Activated effector memory CD4-positive, alpha-beta T cell treated with Interleukin-2 at 50 U/mL for 16 hours (primary cell): ENCODE measurements around the gene PLA2G2D.

Source experiments
- DNase-seq: peaks from one replicate; pipeline ENCODE4 v3.0.0-alpha.2; 2020

PLA2G2D gene

DNA sequence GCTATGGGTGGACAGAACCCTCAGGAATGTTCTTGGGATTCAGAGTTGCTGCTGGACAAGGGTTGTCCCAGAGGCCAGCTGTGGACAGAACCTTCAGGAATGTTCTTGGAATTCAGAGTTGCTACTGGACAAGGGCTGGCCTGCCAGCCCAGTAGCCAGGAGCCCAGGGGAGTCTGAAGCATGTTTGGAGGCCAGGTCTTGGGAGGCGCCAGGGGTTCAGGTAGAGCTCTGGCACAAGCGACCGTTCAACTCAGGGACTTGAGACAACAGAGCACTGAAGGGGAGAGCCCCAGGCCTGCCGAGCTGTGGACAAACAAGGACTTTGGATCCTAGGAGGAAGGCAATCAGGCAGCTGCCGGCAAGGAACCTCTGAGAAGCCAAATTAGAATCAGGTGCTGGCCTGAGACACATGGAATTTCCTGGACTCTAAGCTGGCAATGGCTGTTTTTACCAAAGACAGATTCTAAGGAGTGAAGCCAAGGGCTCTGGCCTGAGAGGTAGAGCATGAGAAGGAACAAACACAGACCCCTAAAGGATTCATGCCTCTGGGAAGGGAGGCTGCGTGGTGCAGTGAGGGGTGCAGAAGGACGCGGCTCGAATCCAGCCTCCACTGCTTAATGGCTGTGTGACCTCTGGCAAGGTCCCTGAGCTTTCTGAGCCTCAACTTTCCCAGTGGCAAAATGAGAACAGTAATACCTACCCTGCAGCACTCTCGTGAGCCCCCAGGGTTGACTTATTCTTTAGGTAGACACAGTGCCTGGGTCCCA is 36.0 kb downstream of the PLA2G2D start:
- DNase-seq, result no peak

DNA sequence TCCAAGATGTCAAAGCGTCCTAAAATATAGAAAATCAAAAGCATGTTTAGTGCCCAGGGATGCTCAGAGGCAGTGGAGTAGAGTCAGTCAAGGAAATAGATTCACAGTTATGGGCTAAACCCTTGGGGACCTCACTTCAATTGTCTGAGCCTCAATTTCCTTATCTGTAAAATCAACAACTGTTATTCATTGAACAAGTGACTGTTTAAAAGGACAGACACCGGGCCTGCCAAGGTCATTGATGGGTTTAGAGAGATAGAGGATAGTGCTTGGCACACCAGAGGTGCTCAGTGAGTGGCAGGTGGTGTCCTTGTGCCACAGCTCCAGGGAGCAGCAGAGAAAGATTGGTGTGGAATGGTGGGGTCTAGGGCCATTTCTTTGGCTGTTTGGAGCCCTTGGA is 36.6 kb downstream of the PLA2G2D start:
- DNase-seq, result no peak

DNA sequence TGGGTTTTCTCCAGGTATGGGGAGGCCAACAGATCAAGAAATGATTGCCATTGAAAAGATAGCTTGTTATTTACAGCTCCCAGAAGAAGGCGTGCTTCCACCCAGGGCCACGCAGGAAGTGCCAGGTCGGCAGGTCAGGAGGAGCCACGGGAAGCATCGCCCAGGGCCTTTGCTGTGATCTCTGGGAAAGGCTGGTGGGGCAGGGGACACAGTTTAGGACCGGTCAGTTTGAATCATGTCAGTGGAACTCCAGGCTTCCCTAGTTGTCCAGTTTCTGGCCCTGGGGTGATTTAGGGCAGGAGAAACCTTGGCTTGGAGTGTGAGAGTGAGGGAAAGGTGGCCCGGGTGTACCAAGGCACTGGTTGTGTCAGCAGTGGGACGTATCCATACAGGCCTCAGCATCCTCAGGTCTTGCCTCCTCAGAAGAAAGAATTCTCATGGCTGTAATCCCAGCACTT is 38.0 kb downstream of the PLA2G2D start:
- DNase-seq, result no peak

DNA sequence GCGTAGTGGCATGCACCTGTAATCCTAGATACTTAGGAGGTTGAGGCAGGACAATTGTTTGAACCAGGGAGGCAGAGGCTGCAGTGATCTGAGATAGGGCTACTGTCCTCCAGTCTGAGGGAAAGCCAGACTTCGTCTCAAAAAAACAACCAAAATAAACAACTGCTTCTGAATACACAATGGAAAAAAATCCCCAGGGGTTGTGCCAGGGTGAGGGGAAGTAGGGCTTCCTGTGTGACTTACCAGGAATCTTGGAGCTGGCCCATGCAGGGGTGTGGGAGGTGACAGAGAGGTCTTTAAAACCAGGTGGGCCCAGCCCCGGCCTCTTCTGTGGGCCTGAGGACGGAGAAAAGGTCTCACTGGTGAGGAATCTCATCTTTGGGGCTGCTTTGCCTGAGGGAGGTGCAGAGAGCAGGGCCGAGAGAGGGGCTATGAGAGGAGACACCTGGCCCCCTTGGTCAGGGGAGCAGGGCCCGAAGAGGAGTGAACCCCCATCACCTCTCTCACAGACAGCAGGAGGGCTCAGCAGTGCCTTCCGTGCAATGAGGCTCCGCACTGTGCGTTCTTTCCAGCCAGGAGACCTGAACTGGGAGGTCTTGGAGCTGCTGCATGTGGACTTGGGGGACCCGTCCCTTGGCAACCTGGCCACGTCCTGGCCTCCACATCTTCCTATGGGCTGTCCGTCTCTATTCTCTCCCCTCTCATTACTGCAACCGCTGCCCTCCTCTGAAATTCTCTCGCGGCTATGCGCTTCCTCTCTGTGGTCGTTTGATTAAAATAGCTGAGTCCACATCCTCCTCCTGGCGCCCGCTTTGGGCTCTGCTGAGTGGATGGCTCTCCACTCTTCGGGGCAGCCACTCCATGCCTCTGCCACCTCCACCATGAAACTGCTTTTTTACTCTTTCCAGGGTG is 38.6 kb downstream of the PLA2G2D start:
- DNase-seq, result no peak

DNA sequence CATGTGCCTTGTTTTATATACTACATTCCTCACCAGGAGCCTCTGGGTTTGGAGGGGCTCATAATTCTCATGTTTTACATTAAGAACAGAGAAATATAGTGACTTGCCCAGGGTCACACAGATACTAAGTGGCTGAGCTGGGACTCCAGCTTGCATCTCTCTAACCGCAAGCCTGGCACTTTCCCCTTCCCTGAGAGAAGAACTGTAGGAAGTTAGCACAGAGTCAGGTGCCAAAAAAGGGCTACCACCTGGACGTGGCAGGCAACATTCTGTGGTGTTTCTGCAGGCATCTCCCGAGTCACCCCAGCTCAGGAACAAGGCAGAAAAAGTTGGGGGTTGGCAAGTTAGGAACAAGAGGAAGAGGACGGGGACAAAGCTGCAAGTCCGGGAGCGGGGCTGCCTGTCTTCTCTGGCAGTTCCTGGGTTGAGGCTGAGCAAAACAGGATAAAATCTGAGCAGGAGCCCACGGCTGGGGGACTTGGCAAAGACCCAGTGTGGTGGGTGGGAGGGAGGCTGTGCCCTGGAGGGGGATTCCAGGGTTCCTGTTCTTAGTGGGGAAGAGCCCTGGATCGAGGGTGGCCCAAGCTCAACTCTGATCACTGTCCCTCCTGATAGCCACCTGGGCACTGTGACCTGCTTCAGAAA is 39.6 kb downstream of the PLA2G2D start:
- DNase-seq, result no peak

DNA sequence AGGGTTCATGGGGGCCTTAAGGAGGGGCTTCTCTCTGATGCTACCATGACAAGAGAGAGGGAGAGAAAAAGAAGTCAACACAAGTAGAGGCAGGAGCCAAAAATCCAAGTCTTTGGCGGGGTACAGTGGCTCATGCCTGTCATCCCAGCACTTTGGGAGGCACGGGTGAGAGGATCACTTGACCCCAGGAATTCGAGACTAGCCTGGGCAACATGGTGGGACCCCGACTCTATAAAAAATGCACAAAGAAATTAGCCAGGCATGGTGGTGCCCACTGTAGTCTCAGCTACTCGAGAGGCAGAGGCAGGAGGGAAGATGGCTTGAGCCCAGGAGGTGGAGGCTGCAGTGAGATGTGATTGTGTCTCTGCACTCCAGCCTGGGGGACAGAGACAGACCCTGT is 40.6 kb downstream of the PLA2G2D start:
- no peak for DNase-seq

DNA sequence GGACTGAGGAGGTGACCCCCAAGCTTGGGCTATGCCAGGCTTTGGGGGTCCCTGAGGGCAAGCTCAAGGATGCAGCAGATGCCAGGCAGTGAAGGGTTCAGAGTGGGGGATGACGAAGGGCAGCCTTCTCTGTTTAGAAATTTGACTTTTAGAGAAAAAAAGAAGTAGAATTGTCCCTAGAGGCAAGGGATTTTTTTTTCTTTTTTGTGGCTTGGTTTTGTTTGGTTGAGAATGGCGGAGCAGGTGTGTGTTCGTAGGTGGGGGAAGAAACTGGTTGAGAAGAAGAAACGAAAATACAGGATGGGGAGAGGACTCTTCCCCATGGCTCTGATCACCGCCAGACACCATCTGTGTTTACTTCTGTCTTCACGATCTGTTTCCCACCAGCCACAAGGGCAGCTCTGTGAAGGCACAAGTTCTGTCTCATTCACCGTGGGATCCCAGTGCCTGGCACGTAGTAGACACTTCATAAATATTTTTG is 41.1 kb downstream of the PLA2G2D start:
- no peak for DNase-seq

DNA sequence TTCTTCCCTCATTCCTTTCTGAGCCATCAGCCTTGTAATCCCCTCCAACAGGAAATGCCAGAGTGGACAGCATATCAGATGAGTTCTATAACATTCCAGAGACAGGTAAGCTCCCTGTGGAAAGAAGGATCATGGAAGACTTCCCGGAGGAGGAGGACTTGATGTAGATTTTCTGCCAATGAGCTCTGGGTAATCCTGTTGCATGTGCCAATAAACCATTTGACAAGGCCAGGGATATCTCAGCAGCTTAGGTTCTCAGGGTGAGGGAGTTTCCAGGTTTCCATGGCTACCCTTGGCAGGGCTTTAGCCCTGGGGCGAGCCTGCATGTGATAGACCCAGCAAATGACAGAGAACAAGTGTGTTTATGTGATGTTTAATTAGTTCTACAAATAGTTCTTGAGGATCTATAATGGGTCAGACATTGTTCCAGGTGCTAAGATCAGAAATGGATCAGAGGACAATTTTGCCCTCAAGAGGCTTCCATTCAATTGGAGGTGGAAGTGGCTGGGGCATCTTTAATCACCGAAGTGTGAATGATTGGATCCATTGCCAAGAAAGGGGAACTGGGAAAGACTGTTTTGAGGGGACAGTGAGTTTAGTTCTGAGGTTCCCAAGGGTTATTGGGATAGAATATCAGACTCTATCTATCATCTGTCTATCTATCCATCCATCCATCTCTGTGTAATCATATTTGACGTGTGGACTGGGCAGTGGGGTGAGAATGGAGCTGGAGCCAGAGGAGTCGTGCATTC is 42.5 kb downstream of the PLA2G2D start:
- DNase-seq, result no peak

DNA sequence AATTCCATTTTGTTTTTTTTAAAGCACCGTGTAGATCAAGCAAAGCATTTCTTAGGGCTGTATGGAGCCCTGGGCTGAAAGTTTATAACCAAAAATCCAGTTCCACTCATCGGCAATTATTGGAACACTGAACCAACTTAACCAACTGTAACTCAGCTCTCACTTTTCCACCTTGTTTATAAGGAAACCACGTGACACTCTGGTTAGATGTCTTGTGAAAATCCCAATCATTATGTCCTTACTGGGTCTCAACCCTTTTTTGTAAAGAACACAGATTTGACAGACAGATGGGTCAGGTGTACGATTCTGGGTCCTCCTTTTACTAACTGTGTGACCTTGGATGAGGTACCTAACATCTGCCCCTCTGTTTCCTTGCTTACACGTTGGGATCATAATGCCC is 43.1 kb downstream of the PLA2G2D start:
- DNase-seq, result no peak

DNA sequence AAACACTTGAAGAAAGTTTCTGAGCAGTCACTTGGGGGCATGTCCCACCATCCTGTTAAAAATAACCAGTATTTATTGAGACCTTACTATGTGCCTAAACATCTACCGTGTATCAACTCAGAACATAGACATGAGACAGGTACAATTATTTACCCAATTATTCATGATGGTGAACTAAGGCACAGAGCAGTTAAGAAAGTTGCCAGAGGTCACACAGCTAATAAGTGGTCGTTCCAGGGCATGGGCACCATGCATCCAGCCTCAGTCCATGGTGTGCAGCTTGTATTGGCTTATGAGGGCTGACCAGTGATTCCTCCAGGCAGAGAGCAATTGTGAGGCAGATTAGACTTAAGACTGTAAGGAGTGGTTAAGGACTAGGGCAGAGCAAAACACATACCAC is 44.0 kb downstream of the PLA2G2D start:
- DNase-seq, result no peak

DNA sequence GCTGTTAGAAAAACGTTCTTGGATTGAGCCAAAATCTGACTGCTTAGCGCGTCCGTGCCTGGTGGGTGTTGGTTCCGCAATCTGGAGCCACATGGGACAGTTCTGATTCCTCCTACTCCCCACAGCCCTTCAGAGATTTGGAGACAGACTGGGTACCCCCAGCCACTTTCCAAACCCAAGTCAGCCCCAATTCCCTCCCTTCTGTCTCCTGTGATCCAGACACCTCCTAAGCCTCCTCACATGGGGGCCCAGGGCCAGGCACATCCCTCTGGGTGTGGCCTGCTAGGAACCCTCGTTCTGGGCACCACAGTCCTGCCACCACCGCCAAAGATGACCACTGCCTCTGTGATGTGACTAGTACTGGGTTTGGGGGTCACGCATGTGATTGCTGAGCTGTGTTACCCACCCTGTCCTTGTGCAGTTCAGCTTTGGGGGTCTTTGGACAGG is 44.6 kb downstream of the PLA2G2D start:
- DNase-seq, result no peak

DNA sequence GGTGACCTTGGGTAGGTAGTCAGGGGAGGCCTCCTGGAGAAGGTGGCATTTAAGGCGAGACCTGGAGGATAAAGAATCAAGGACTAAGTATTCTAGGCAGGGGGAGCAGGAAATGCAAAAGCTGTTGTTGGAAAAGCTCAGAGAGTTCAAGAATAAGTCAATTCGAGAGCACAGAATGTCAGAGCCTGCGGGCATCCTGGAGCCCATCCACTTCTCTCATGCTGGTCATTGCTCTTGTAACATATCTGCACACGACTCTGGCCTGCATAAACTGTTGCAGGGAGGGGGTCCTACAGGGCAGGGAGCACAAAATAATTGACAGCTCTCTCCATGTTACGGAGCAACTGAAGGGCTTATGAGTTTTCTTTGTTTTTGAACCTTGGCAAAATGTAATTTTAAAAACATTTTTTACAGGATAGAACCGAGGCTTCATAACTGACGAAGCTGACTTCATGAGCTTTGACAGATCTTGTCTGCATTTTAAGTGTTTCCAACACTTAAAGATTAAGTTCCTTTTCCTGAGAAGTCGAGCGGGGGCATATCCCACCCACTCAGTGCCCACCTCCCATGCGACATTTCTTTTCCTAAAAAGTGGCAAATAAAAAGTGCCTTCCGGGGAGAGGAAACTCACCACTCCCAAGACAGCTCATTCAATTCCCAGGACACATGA is 45.1 kb downstream of the PLA2G2D start:
- no peak for DNase-seq

DNA sequence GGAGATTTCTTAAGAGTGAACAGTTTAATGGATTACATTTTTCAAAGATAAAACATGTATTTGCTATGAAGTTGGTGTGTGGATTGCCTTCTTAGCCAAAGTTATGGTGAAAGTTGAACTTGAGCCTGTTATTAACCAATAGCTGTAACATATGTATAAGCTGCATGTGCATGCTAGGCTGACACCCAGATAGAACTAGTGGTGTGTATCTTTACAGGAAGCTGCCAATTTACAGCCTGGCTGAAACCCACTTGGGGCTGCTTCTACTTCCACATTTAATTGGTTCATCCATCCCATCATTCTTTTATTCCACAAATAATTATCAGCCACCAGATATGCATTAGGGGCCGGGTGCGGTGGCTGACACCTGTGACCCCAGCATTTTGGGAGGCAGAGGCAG is 46.1 kb downstream of the PLA2G2D start:
- no peak for DNase-seq

DNA sequence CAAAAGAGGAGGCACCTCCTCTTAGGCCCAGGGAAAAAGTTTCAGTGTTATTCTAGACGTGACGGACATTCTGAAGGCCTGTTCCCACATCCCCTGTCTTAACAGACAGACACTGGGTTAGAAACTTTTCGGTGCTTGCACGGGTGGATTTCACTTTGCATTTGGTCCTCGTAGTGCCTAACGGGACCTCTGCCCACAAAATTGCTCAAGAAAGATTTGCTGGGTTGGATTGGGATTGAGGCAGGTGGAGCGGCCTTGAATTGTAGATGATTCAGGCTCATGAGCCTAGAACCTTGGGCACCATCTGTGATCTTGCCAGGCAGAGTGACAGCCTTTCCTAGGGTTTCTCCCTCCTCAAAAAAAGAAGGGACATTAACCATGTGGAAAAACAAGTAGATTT is 46.6 kb downstream of the PLA2G2D start:
- no peak for DNase-seq

DNA sequence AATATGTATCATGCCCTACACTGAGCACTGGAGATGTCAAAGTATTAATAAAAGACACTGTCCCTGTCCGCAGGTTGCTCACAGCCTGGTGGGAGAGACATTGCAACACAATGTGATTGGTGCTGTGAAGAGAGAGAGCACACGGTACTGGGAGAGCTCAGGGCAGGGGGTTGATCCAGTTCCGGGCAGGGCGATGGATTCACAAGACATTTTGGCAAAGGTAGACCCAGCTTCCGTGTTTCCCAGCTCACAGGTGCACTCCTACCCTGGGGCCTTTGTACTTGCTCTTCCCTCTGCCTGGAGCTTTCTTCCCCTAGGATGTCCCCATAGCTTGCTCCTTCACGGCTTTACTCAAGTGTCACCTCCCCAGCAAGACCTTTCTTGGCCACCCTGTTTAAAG is 47.9 kb downstream of the PLA2G2D start:
- no peak for DNase-seq

DNA sequence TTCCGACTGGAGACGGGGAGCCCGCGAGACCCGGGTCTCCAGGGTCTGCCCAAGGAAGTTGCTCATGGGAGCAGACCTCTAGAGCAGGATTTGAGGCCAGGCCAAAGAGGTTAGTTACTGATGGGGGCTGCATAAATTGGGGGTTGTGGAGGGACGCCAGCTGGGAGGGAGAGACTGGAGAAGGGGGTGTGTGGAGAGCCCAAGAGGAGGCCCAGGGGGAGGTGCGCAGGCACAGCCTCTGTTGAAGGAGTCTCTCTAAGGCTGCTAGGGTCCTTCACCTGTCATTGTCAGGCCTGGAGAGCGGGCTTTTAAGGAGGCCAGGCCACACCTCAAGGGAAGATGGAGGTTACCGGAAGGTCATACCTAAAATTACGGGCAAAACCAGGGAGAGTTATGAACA is 49.0 kb downstream of the PLA2G2D start:
- no peak for DNase-seq

DNA sequence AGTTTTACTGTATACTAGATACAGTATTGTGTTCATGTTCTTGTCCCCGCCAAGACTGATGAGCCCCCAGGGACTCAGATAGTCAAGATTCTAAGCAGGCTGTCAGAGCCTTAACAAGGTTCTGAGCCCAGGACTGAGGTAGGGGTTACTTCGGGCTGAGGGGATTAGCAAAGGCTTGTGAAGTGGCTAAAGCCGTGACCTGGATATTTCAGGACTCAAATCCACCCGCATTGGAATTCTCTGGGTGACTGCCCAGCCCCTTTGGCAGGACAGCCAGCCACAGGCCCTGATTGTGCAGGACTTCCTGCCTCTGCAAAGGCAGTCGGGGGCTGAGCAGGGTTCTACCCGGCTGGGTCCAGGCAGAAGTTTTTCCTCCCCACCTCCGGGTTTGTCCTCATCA is 49.5 kb downstream of the PLA2G2D start, which contains the start of gene PLA2G5:
PLA2G5 (plus strand) TSS at position 321 of the 400 bp plus-strand sequence. CDS start 14,637 bp downstream, outside the sequence.
- no peak for DNase-seq

DNA sequence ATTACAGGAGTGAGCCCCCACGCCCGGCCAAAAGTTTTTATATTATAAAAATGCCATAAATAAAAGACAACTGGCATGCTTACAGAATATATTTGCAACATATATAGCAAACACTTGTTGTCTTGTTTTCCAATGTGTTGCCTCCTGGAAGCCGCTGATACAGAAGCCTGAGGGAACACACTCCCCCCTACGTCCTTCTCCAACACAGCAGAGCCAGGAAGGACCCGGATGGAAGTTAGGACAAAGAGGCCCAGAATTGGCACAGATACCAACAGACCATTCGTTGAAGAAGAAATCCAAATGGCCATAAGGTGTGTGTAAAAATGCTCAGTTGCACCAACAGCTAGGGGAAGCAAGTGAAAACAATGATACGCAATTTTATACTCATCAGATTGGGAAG is 50.6 kb downstream of the PLA2G2D start:
- no peak for DNase-seq

DNA sequence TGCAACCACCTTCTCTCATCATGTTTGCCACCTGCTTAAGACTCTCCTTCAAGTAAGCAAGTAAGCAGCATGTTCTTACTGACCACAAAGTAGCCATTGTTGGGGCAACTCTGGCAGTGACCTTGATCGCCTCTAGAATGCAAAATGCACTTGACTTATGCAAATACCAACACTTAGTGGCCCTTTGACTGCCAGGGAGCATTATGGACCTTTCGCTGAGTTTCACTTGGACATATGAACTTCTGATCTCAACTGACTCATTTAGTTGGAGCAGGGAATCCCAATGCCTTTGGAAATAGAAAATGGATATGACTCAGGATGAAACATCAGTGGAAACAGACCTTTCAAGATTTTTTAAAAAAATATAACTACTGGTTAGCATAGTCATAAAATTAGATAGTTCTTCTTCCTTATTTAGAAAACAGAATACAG is 55.5 kb downstream of the PLA2G2D start:
- DNase-seq, result no peak
